IPS-18a (cell line): ENCODE data around the gene CCSER2.
"Not testable (repeated sequence)": the region's sequence is repeated elsewhere in the genome, so short reads cannot be mapped to it uniquely, and the experiment has no call there.

Experiments used
- H3K27ac ChIP-seq: one replicate; pipeline ENCODE4 v1.5.1; 2013; ENCODE audit warnings: low read length
- H3K27me3 ChIP-seq: one replicate; pipeline ENCODE4 v1.6.1; 2013; ENCODE audit warnings: mild to moderate bottlenecking, low read length; ENCODE audit not compliant: control insufficient read depth, insufficient read depth
- H3K36me3 ChIP-seq: one replicate; pipeline ENCODE4 v1.6.1; 2013; ENCODE audit warnings: low read depth, low read length; ENCODE audit not compliant: control insufficient read depth
- H3K4me1 ChIP-seq: one replicate; pipeline ENCODE4 v1.6.1; 2013; ENCODE audit warnings: low read depth, low read length; ENCODE audit not compliant: control insufficient read depth
- H3K4me3 ChIP-seq: one replicate; pipeline ENCODE4 v1.5.1; 2013; ENCODE audit warnings: low read length
- H3K9ac ChIP-seq: one replicate; pipeline ENCODE4 v1.6.1; 2013; ENCODE audit warnings: mild to moderate bottlenecking, low read length, moderate library complexity
- H3K9me3 ChIP-seq: one replicate; pipeline ENCODE4 v1.6.1; 2013; ENCODE audit warnings: low read depth, low read length; ENCODE audit not compliant: control insufficient read depth

The CCSER2 gene

GRCh38 chr10:84427903-84428650, 99.7 kb downstream of the CCSER2 start:
- Histone ChIP-seq H3K4me3 (no peak overlapping the region), H3K27me3 (no peaks in the 10 kb centered on the region), H3K36me3 (no peaks in the 10 kb centered on the region), H3K9me3 (no peaks in the 10 kb centered on the region), H3K4me1 (peaks cover 5% of the 10 kb centered on the region), H3K27ac (no peak overlapping the region), H3K9ac (no peak overlapping the region)

- Histone ChIP-seq H3K36me3 (no peaks in the 10 kb centered on the region), H3K27me3 (no peaks in the 10 kb centered on the region), H3K4me3 (no peak overlapping the region), H3K4me1 (peaks cover 5% of the 10 kb centered on the region), H3K9ac (no peak overlapping the region), H3K27ac (no peak overlapping the region), H3K9me3 (no peaks in the 10 kb centered on the region)
Measured at GRCh38 chr10:84428711-84429110, 100.3 kb downstream of the CCSER2 start.

GRCh38 chr10:84429926-84430520, 101.6 kb downstream of the CCSER2 start:
- Histone ChIP-seq H3K4me3 (no peak overlapping the region), H3K9me3 (no peaks in the 10 kb centered on the region), H3K9ac (no peak overlapping the region), H3K4me1 (no peaks in the 10 kb centered on the region), H3K36me3 (no peaks in the 10 kb centered on the region), H3K27ac (no peak overlapping the region), H3K27me3 (no peaks in the 10 kb centered on the region)

GRCh38 chr10:84432891-84433290, 104.5 kb downstream of the CCSER2 start:
- no peaks in the 10 kb centered on the region for H3K9me3 ChIP-seq
- no peak overlapping the region for H3K4me3 ChIP-seq
- H3K27ac ChIP-seq, result no peak overlapping the region
- H3K4me1 ChIP-seq, result no peaks in the 10 kb centered on the region
- H3K36me3 ChIP-seq, result no peaks in the 10 kb centered on the region
- no peak overlapping the region for H3K9ac ChIP-seq
- no peaks in the 10 kb centered on the region for H3K27me3 ChIP-seq

- Histone ChIP-seq H3K4me1 (no peaks in the 10 kb centered on the region), H3K4me3 (no peak overlapping the region), H3K27me3 (no peaks in the 10 kb centered on the region), H3K9me3 (peaks cover 4% of the 10 kb centered on the region), H3K9ac (no peak overlapping the region), H3K27ac (no peak overlapping the region), H3K36me3 (no peaks in the 10 kb centered on the region)
Measured at GRCh38 chr10:84440781-84441180, 112.4 kb downstream of the CCSER2 start.

- Histone ChIP-seq H3K9me3 (no peaks in the 10 kb centered on the region), H3K27me3 (no peaks in the 10 kb centered on the region), H3K9ac (no peak overlapping the region), H3K4me3 (no peak overlapping the region), H3K4me1 (peaks cover 8% of the 10 kb centered on the region), H3K27ac (no peak overlapping the region), H3K36me3 (no peaks in the 10 kb centered on the region)
Measured at GRCh38 chr10:84447701-84448400, 119.5 kb downstream of the CCSER2 start.

- not testable (repeated sequence) for H3K9me3 ChIP-seq, H3K27ac ChIP-seq, H3K36me3 ChIP-seq, H3K4me1 ChIP-seq, H3K9ac ChIP-seq, H3K27me3 ChIP-seq, H3K4me3 ChIP-seq
Measured at GRCh38 chr10:84449351-84449750, 121.0 kb downstream of the CCSER2 start.

GRCh38 chr10:84452003-84452402, 123.6 kb downstream of the CCSER2 start:
- no peak overlapping the region for H3K9ac ChIP-seq
- no peaks in the 10 kb centered on the region for H3K9me3 ChIP-seq
- H3K27me3 ChIP-seq, result no peaks in the 10 kb centered on the region
- H3K36me3 ChIP-seq, result no peaks in the 10 kb centered on the region
- H3K4me1 ChIP-seq, result peaks cover 8% of the 10 kb centered on the region
- H3K4me3 ChIP-seq, result no peak overlapping the region
- H3K27ac ChIP-seq, result no peak overlapping the region

- Histone ChIP-seq H3K4me1 (peaks cover under 1% of the 10 kb centered on the region), H3K27ac (no peak overlapping the region), H3K9ac (no peak overlapping the region), H3K27me3 (no peaks in the 10 kb centered on the region), H3K36me3 (no peaks in the 10 kb centered on the region), H3K9me3 (no peaks in the 10 kb centered on the region), H3K4me3 (no peak overlapping the region)
Measured at GRCh38 chr10:84453303-84453702, 124.9 kb downstream of the CCSER2 start.

- no peak overlapping the region for H3K4me3 ChIP-seq
- no peaks in the 10 kb centered on the region for H3K36me3 ChIP-seq
- no peaks in the 10 kb centered on the region for H3K4me1 ChIP-seq
- H3K9me3 ChIP-seq, result no peaks in the 10 kb centered on the region
- H3K27ac ChIP-seq, result no peak overlapping the region
- no peaks in the 10 kb centered on the region for H3K27me3 ChIP-seq
- no peak overlapping the region for H3K9ac ChIP-seq
Measured at GRCh38 chr10:84456126-84456525, 127.7 kb downstream of the CCSER2 start.

- Histone ChIP-seq H3K36me3 (no peaks in the 10 kb centered on the region), H3K9me3 (no peaks in the 10 kb centered on the region), H3K27ac (no peak overlapping the region), H3K4me1 (peaks cover 5% of the 10 kb centered on the region), H3K27me3 (no peaks in the 10 kb centered on the region), H3K9ac (no peak overlapping the region), H3K4me3 (no peak overlapping the region)
Measured at GRCh38 chr10:84460520-84460919, 132.1 kb downstream of the CCSER2 start.
